Mesenchymal stem cell (in vitro differentiated cells and primary cell): Measurements from ENCODE around the gene RALGPS1.

Experiments used
- DNase-seq: peaks from one replicate; pipeline ENCODE4 v3.0.0-alpha.2; 2013
- H2AFZ ChIP-seq: one replicate; pipeline ENCODE4 v1.6.1; 2013; ENCODE audit warnings: low read depth, mild to moderate bottlenecking, control low read depth, inconsistent platforms, low read length, moderate library complexity
- H2AK5ac ChIP-seq: 2 replicates; pipeline ENCODE4 v1.6.1; 2013; ENCODE audit warnings: low read length, moderate library complexity, mild to moderate bottlenecking, inconsistent platforms; ENCODE audit not compliant: severe bottlenecking
- H2BK120ac ChIP-seq: one replicate; pipeline ENCODE4 v1.6.1; 2013; ENCODE audit warnings: low read depth, mild to moderate bottlenecking, inconsistent platforms, low read length, moderate library complexity
- H2BK12ac ChIP-seq, 2 experiments: one replicate each; pipeline ENCODE4 v1.6.1; 2013; ENCODE audit warnings: inconsistent platforms in 2 of 2, low read length in 2 of 2, mild to moderate bottlenecking in 2 of 2, moderate library complexity in 2 of 2, control low read depth in 1 of 2
- H2BK15ac ChIP-seq: one replicate; pipeline ENCODE4 v1.6.1; 2013; ENCODE audit warnings: mild to moderate bottlenecking, low read depth, inconsistent platforms; ENCODE audit not compliant: poor library complexity, severe bottlenecking
- H2BK5ac ChIP-seq: 2 replicates; pipeline ENCODE4 v1.6.1; 2013; ENCODE audit warnings: low read depth, mild to moderate bottlenecking, low read length, control low read depth, inconsistent platforms; ENCODE audit not compliant: poor library complexity, severe bottlenecking
- H3K14ac ChIP-seq, 2 experiments: one replicate each; pipeline ENCODE4 v1.6.1; 2013; ENCODE audit warnings: inconsistent platforms in 2 of 2, low read length in 2 of 2, control low read depth in 1 of 2, mild to moderate bottlenecking in 1 of 2, moderate library complexity in 1 of 2
- H3K18ac ChIP-seq, 2 experiments: one replicate each; pipeline ENCODE4 v1.6.1; 2013; ENCODE audit warnings: inconsistent platforms in 2 of 2, low read length in 2 of 2, control low read depth in 1 of 2, low read depth in 1 of 2, mild to moderate bottlenecking in 1 of 2
- H3K23ac ChIP-seq, 2 experiments: one replicate each; pipeline ENCODE4 v1.6.1; 2013; ENCODE audit warnings: inconsistent platforms in 2 of 2, low read length in 2 of 2, mild to moderate bottlenecking in 2 of 2, moderate library complexity in 2 of 2, control low read depth in 1 of 2
- H3K27ac ChIP-seq: 2 replicates; pipeline ENCODE4 v1.5.1; 2013; ENCODE audit warnings: mild to moderate bottlenecking, moderate library complexity, low read length, control low read depth, inconsistent platforms; ENCODE audit not compliant: poor library complexity, severe bottlenecking
- H3K27me3 ChIP-seq, 2 experiments: 2 replicates each; pipeline versions ENCODE4 v1.6.1 to v1.7.0; 2013; ENCODE audit warnings: low read length in 2 of 2, mild to moderate bottlenecking in 2 of 2, moderate library complexity in 2 of 2, control low read depth in 1 of 2, inconsistent platforms in 1 of 2; ENCODE audit not compliant: control insufficient read depth in 1 of 2, insufficient read depth in 1 of 2
- H3K36me3 ChIP-seq, 2 experiments: 2 replicates each; pipeline versions ENCODE4 v1.6.1 to v1.7.0; 2013; ENCODE audit warnings: low read length in 2 of 2, control low read depth in 1 of 2, inconsistent platforms in 1 of 2, low read depth in 1 of 2, mild to moderate bottlenecking in 1 of 2; ENCODE audit not compliant: insufficient read depth in 2 of 2, control insufficient read depth in 1 of 2
- H3K4ac ChIP-seq, 2 experiments: one replicate each; pipeline ENCODE4 v1.6.1; 2013; ENCODE audit warnings: inconsistent platforms in 2 of 2, low read length in 2 of 2, mild to moderate bottlenecking in 2 of 2, moderate library complexity in 2 of 2, control low read depth in 1 of 2, low read depth in 1 of 2
- H3K4me1 ChIP-seq: 2 replicates; pipeline ENCODE4 v1.6.1; 2013; ENCODE audit warnings: low read depth, low read length, control low read depth; ENCODE audit not compliant: control insufficient read depth, insufficient read depth
- H3K4me2 ChIP-seq: 2 replicates; pipeline ENCODE4 v1.6.1; 2013; ENCODE audit warnings: low read length, mild to moderate bottlenecking, inconsistent platforms; ENCODE audit not compliant: poor library complexity, severe bottlenecking
- H3K4me3 ChIP-seq, 2 experiments: 2 replicates each; pipeline versions ENCODE4 v1.5.1 to v1.7.0; 2013; ENCODE audit warnings: low read length in 2 of 2, mild to moderate bottlenecking in 2 of 2, control low read depth in 1 of 2, low read depth in 1 of 2; ENCODE audit not compliant: insufficient read depth in 1 of 2
- H3K79me1 ChIP-seq: replicated peaks from 2 replicates; pipeline ENCODE4 v1.6.1; 2013; ENCODE audit warnings: mild to moderate bottlenecking, control low read depth, low read length, inconsistent platforms; ENCODE audit not compliant: poor library complexity, severe bottlenecking
- H3K9ac ChIP-seq: 2 replicates; pipeline ENCODE4 v1.7.0; 2013; ENCODE audit warnings: mild to moderate bottlenecking, low read length, moderate library complexity
- H3K9me3 ChIP-seq: 2 replicates; pipeline ENCODE4 v1.7.0; 2013; ENCODE audit warnings: mild to moderate bottlenecking, low read length; ENCODE audit not compliant: control insufficient read depth
- H4K8ac ChIP-seq: one replicate; pipeline ENCODE4 v1.6.1; 2013; ENCODE audit warnings: inconsistent platforms, mild to moderate bottlenecking, low read length, moderate library complexity
- H4K91ac ChIP-seq: one replicate; pipeline ENCODE4 v1.6.1; 2013; ENCODE audit warnings: mild to moderate bottlenecking, low read length, inconsistent platforms
- WGBS: methylation state at CpG from one replicate; pipeline ENCODE4 v1.1.7; 2013; ENCODE audit warnings: mixed read lengths; 5-methylcytosine and 5-hydroxymethylcytosine counted together

RALGPS1 gene

GRCh38 chr9:127033789-127034188 is 119.2 kb downstream of the RALGPS1 start:
- Histone ChIP-seq H3K18ac (no peak overlapping the region), H2BK120ac (no peak overlapping the region), H2AK5ac (no peak overlapping the region), H3K36me3 (no peaks in the 10 kb centered on the region), H3K27ac (no peak overlapping the region), H3K9ac (no peak overlapping the region), H3K4ac (no peak overlapping the region), H2BK12ac (no peak overlapping the region), H2BK15ac (no peak overlapping the region), H2BK5ac (no peak overlapping the region), H3K4me2 (no peak overlapping the region), H3K9me3 (no peaks in the 10 kb centered on the region), H3K14ac (no peak overlapping the region), H2AFZ (no peak overlapping the region), H3K4me1 (no peaks in the 10 kb centered on the region), H3K79me1 (no peaks in the 10 kb centered on the region), H3K23ac (no peak overlapping the region), H3K27me3 (peaks cover 0 to 2% of the 10 kb centered on the region in 2 experiments), H4K8ac (no peak overlapping the region), H3K4me3 (no peak overlapping the region), H4K91ac (no peak overlapping the region)
- no peak for DNase-seq

GRCh38 chr9:127034691-127035090 is 120.1 kb downstream of the RALGPS1 start:
- H3K79me1 ChIP-seq: no peaks in the 10 kb centered on the region
- no peaks in the 10 kb centered on the region for H3K9me3 ChIP-seq
- no peak overlapping the region for H2BK5ac ChIP-seq
- H3K4me3 ChIP-seq: peak overlapping the region in 1 of 2 experiments; percentile 5
- no peak overlapping the region for H2BK12ac ChIP-seq
- H3K4me1 ChIP-seq: no peaks in the 10 kb centered on the region
- no peak overlapping the region for H2BK15ac ChIP-seq
- H3K9ac ChIP-seq: peak overlapping the region; percentile 46
- no peaks in the 10 kb centered on the region for H3K27me3 ChIP-seq
- H3K27ac ChIP-seq: no peak overlapping the region
- WGBS: 94% methylated on average over 1 of the region's 1 CpG
- no peak overlapping the region for H3K18ac ChIP-seq
- no peak overlapping the region for H3K14ac ChIP-seq
- H2BK120ac ChIP-seq: no peak overlapping the region
- H4K91ac ChIP-seq: no peak overlapping the region
- no peak overlapping the region for H4K8ac ChIP-seq
- no peak overlapping the region for H2AFZ ChIP-seq
- no peaks in the 10 kb centered on the region for H3K36me3 ChIP-seq
- no peak for DNase-seq
- H2AK5ac ChIP-seq: no peak overlapping the region
- H3K4me2 ChIP-seq: no peak overlapping the region
- no peak overlapping the region for H3K23ac ChIP-seq
- H3K4ac ChIP-seq: no peak overlapping the region

- Histone ChIP-seq H3K4me2 (no peak overlapping the region), H3K9me3 (no peaks in the 10 kb centered on the region), H3K27me3 (no peaks in the 10 kb centered on the region), H4K91ac (no peak overlapping the region), H4K8ac (no peak overlapping the region), H2BK15ac (no peak overlapping the region), H2AK5ac (no peak overlapping the region), H3K27ac (no peak overlapping the region), H3K18ac (no peak overlapping the region), H3K4ac (no peak overlapping the region), H3K14ac (no peak overlapping the region), H2BK12ac (no peak overlapping the region), H3K4me1 (no peaks in the 10 kb centered on the region), H2BK5ac (no peak overlapping the region), H3K79me1 (no peaks in the 10 kb centered on the region), H3K23ac (no peak overlapping the region), H3K4me3 (peak overlapping the region in 1 of 2 experiments; percentile 5), H3K9ac (peak overlapping the region; percentile 52), H2BK120ac (no peak overlapping the region), H3K36me3 (no peaks in the 10 kb centered on the region), H2AFZ (no peak overlapping the region)
- WGBS: 67% methylated on average over 4 of the region's 4 CpGs
- peak; percentile 73 for DNase-seq
Measured at GRCh38 chr9:127035423-127035822, 120.8 kb downstream of the RALGPS1 start.

GRCh38 chr9:127035948-127036347 is 121.4 kb downstream of the RALGPS1 start:
- no peaks in the 10 kb centered on the region for H3K79me1 ChIP-seq
- H3K27ac ChIP-seq: no peak overlapping the region
- H2BK120ac ChIP-seq: no peak overlapping the region
- H2AFZ ChIP-seq: no peak overlapping the region
- H2AK5ac ChIP-seq: no peak overlapping the region
- H3K4me1 ChIP-seq: no peaks in the 10 kb centered on the region
- peak overlapping the region; percentile 52 for H3K9ac ChIP-seq
- H3K14ac ChIP-seq: no peak overlapping the region
- no peak overlapping the region for H3K4me2 ChIP-seq
- H3K4me3 ChIP-seq: peak overlapping the region in 1 of 2 experiments; percentile 22
- peak overlapping the region; percentile 30 for H4K8ac ChIP-seq
- peak; percentile 29 for DNase-seq
- H3K36me3 ChIP-seq: no peaks in the 10 kb centered on the region
- peak overlapping the region in 1 of 2 experiments; percentile 28 for H3K18ac ChIP-seq
- H4K91ac ChIP-seq: no peak overlapping the region
- H3K27me3 ChIP-seq: no peaks in the 10 kb centered on the region
- H2BK12ac ChIP-seq: no peak overlapping the region
- H3K23ac ChIP-seq: no peak overlapping the region
- no peaks in the 10 kb centered on the region for H3K9me3 ChIP-seq
- no peak overlapping the region for H2BK15ac ChIP-seq
- WGBS: 95% methylated on average over 4 of the region's 4 CpGs
- no peak overlapping the region for H2BK5ac ChIP-seq
- H3K4ac ChIP-seq: no peak overlapping the region
